Neuronal stem cell (in vitro differentiated cells): ENCODE data around the gene CENPP.

Experiments
- DNase-seq: peaks from one replicate; pipeline ENCODE4 v3.0.0-alpha.2; 2013; ENCODE audit warnings: low spot score
- H2AFZ ChIP-seq: one replicate; pipeline ENCODE4 v1.6.1; 2013; ENCODE audit warnings: mild to moderate bottlenecking, low read length, inconsistent platforms
- H2AK5ac ChIP-seq: 2 replicates; pipeline ENCODE4 v1.6.1; 2013; ENCODE audit warnings: low read depth, mild to moderate bottlenecking, inconsistent platforms, low read length, moderate library complexity, mixed read lengths
- H2BK120ac ChIP-seq: 2 replicates; pipeline ENCODE4 v1.6.1; 2013; ENCODE audit warnings: low read depth, mild to moderate bottlenecking, inconsistent platforms, low read length, moderate library complexity, mixed read lengths
- H2BK12ac ChIP-seq: one replicate; pipeline ENCODE4 v1.6.1; 2013; ENCODE audit warnings: low read length, inconsistent platforms
- H2BK15ac ChIP-seq: 2 replicates; pipeline ENCODE4 v1.6.1; 2013; ENCODE audit warnings: mild to moderate bottlenecking, low read length, inconsistent platforms, mixed read lengths
- H2BK5ac ChIP-seq: one replicate; pipeline ENCODE4 v1.6.1; 2013; ENCODE audit warnings: inconsistent platforms, mild to moderate bottlenecking, low read length, moderate library complexity
- H3K14ac ChIP-seq: one replicate; pipeline ENCODE4 v1.6.1; 2013; ENCODE audit warnings: low read length, inconsistent platforms
- H3K18ac ChIP-seq: 2 replicates; pipeline ENCODE4 v1.6.1; 2013; ENCODE audit warnings: low read length, inconsistent platforms
- H3K23ac ChIP-seq: 2 replicates; pipeline ENCODE4 v1.6.1; 2013; ENCODE audit warnings: low read depth, mild to moderate bottlenecking, mixed read lengths, low read length, inconsistent platforms; ENCODE audit not compliant: poor library complexity
- H3K27ac ChIP-seq: replicated peaks from 3 replicates; pipeline ENCODE4 v1.5.1; 2013; ENCODE audit warnings: low read length, inconsistent platforms
- H3K27me3 ChIP-seq, 3 experiments: 2 replicates each; pipeline ENCODE4 v1.6.1; 2013; ENCODE audit warnings: low read length in 3 of 3, mild to moderate bottlenecking in 2 of 3, inconsistent platforms in 1 of 3, low read depth in 1 of 3, mixed read lengths in 1 of 3, moderate library complexity in 1 of 3; ENCODE audit not compliant: control insufficient read depth in 3 of 3, insufficient read depth in 3 of 3
- H3K36me3 ChIP-seq, 2 donors: replicated peaks in 1 of 2; 2 replicates each; pipeline ENCODE4 v1.6.1; 2013; ENCODE audit warnings: low read length in 2 of 2; ENCODE audit not compliant: control insufficient read depth in 2 of 2, insufficient read depth in 2 of 2
- H3K4ac ChIP-seq: 2 replicates; pipeline ENCODE4 v1.6.1; 2013; ENCODE audit warnings: inconsistent platforms, mild to moderate bottlenecking, low read length, moderate library complexity
- H3K4me1 ChIP-seq, 2 donors: 1 replicate in 1 of 2; 2 replicates in 1 of 2; pipeline ENCODE4 v1.6.1; 2013; ENCODE audit warnings: low read length in 2 of 2, low read depth in 1 of 2; ENCODE audit not compliant: control insufficient read depth in 2 of 2, insufficient read depth in 1 of 2
- H3K4me2 ChIP-seq: one replicate; pipeline ENCODE4 v1.6.1; 2013; ENCODE audit warnings: mild to moderate bottlenecking, low read length, inconsistent platforms; ENCODE audit not compliant: insufficient read depth, poor library complexity, severe bottlenecking
- H3K4me3 ChIP-seq, 2 donors: 2 replicates each; pipeline ENCODE4 v1.5.1; 2013; ENCODE audit warnings: low read length in 2 of 2, mild to moderate bottlenecking in 2 of 2, inconsistent platforms in 1 of 2, moderate library complexity in 1 of 2
- H3K79me1 ChIP-seq: one replicate; pipeline ENCODE4 v1.6.1; 2013; ENCODE audit warnings: low read depth, mild to moderate bottlenecking, inconsistent platforms, low read length, moderate library complexity
- H3K9ac ChIP-seq: one replicate; pipeline ENCODE4 v1.6.1; 2013; ENCODE audit warnings: mild to moderate bottlenecking, low read depth, low read length, inconsistent platforms; ENCODE audit not compliant: poor library complexity
- H3K9me3 ChIP-seq, 2 donors: replicated peaks in 1 of 2; 2 replicates each; pipeline versions ENCODE3 to v1.6.1; 2013; ENCODE audit warnings: low read length in 2 of 2, mild to moderate bottlenecking in 2 of 2, inconsistent platforms in 1 of 2, low read depth in 1 of 2, mixed read lengths in 1 of 2, moderate library complexity in 1 of 2; ENCODE audit not compliant: control insufficient read depth in 2 of 2, insufficient read depth in 1 of 2
- H4K8ac ChIP-seq: one replicate; pipeline ENCODE4 v1.6.1; 2013; ENCODE audit warnings: low read depth, mild to moderate bottlenecking, inconsistent platforms, low read length, moderate library complexity
- H4K91ac ChIP-seq: one replicate; pipeline ENCODE4 v1.6.1; 2013; ENCODE audit warnings: low read length, low read depth, mild to moderate bottlenecking, inconsistent platforms; ENCODE audit not compliant: poor library complexity
- WGBS, 2 donors: extraction: QIAGEN DNeasy Blood & Tissue Kit; methylation state at CpG; one replicate each; pipeline ENCODE4 v1.1.7; 2013; ENCODE audit warnings: missing lambda C conversion rate in 2 of 2, mixed read lengths in 1 of 2; ENCODE audit not compliant: insufficient read length in 2 of 2, insufficient replicate concordance in 1 of 2; ENCODE audit errors: extremely low coverage in 2 of 2; 5-methylcytosine and 5-hydroxymethylcytosine counted together

CENPP gene

GRCh38 chr9:92295827-92296258 is 29.9 kb upstream of the CENPP start:
- H3K4ac ChIP-seq, result no peak overlapping the region
- no peak overlapping the region for H3K9ac ChIP-seq
- H2BK5ac ChIP-seq, result no peak overlapping the region
- H3K23ac ChIP-seq, result no peak overlapping the region
- no CpG with 5 or more reads among the region's 4 CpGs for WGBS, 2 donors
- H2AFZ ChIP-seq, result no peak overlapping the region
- no peak overlapping the region for H2BK120ac ChIP-seq
- H3K27ac ChIP-seq, result no peak overlapping the region
- H3K9me3 ChIP-seq, result peaks cover 0 to 3% of the 10 kb centered on the region in 2 donors
- H3K4me1 ChIP-seq, result peaks cover 7 to 9% of the 10 kb centered on the region in 2 donors
- no peak overlapping the region for H4K91ac ChIP-seq
- H2AK5ac ChIP-seq, result no peak overlapping the region
- no peak for DNase-seq
- H3K36me3 ChIP-seq, result peaks cover 8 to 57% of the 10 kb centered on the region in 2 donors
- H3K4me2 ChIP-seq, result no peak overlapping the region
- H2BK15ac ChIP-seq, result no peak overlapping the region
- no peak overlapping the region for H3K14ac ChIP-seq
- H3K18ac ChIP-seq, result no peak overlapping the region
- no peaks in the 10 kb centered on the region for H3K27me3 ChIP-seq
- peaks cover 3% of the 10 kb centered on the region for H3K79me1 ChIP-seq
- no peak overlapping the region for H4K8ac ChIP-seq
- no peak overlapping the region for H3K4me3 ChIP-seq
- no peak overlapping the region for H2BK12ac ChIP-seq

- no peak overlapping the region for H3K27ac ChIP-seq
- peaks cover 11 to 65% of the 10 kb centered on the region in 2 donors for H3K36me3 ChIP-seq
- H2BK12ac ChIP-seq, result no peak overlapping the region
- no peak overlapping the region for H3K4me3 ChIP-seq
- H3K14ac ChIP-seq, result no peak overlapping the region
- H3K4ac ChIP-seq, result no peak overlapping the region
- no peak overlapping the region for H2AFZ ChIP-seq
- no peaks in the 10 kb centered on the region for H3K9me3 ChIP-seq
- H3K27me3 ChIP-seq, result no peaks in the 10 kb centered on the region
- peaks cover 3 to 5% of the 10 kb centered on the region in 2 donors for H3K4me1 ChIP-seq
- no peak overlapping the region for H4K91ac ChIP-seq
- H3K18ac ChIP-seq, result no peak overlapping the region
- no peak for DNase-seq
- no peak overlapping the region for H2BK5ac ChIP-seq
- no peaks in the 10 kb centered on the region for H3K79me1 ChIP-seq
- no peak overlapping the region for H3K23ac ChIP-seq
- no CpG with 5 or more reads among the region's 3 CpGs for WGBS, 2 donors
- H4K8ac ChIP-seq, result no peak overlapping the region
- H3K9ac ChIP-seq, result no peak overlapping the region
- no peak overlapping the region for H2BK120ac ChIP-seq
- no peak overlapping the region for H2AK5ac ChIP-seq
- H3K4me2 ChIP-seq, result no peak overlapping the region
- H2BK15ac ChIP-seq, result no peak overlapping the region
These were observed 28.1 kb upstream of the CENPP start for GRCh38 chr9:92297611-92298010.

DNA sequence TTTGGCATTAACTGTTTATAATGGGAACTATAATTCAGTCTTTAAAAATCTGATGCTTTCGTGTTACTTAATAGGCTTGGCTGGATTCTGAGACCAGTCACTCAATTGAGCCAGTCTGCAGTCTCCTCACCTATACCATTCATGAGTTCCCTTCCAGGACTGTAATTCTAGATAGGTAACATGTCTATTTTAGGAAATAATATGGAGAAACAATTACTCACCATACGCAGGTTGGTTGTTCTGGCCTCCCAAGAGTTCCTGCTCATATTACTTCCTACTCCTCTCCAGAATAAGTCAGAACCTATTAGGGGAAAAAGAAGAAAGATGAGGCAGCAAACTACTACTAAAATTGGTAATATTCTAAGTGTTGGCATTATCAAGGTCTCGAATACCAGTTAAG is 27.7 kb upstream of the CENPP start:
- no peaks in the 10 kb centered on the region for H3K27me3 ChIP-seq
- H2BK12ac ChIP-seq, result no peak overlapping the region
- peaks cover 3 to 5% of the 10 kb centered on the region in 2 donors for H3K4me1 ChIP-seq
- no peaks in the 10 kb centered on the region for H3K9me3 ChIP-seq
- no peak overlapping the region for H3K9ac ChIP-seq
- H3K23ac ChIP-seq, result no peak overlapping the region
- no peak overlapping the region for H3K4ac ChIP-seq
- no peaks in the 10 kb centered on the region for H3K79me1 ChIP-seq
- no peak overlapping the region for H3K4me2 ChIP-seq
- H2BK15ac ChIP-seq, result no peak overlapping the region
- H3K36me3 ChIP-seq, result peaks cover 11 to 70% of the 10 kb centered on the region in 2 donors
- H2AFZ ChIP-seq, result no peak overlapping the region
- no peak overlapping the region for H2BK5ac ChIP-seq
- H2BK120ac ChIP-seq, result no peak overlapping the region
- H2AK5ac ChIP-seq, result no peak overlapping the region
- no peak overlapping the region for H4K8ac ChIP-seq
- H3K27ac ChIP-seq, result no peak overlapping the region
- H4K91ac ChIP-seq, result no peak overlapping the region
- no peak overlapping the region for H3K4me3 ChIP-seq
- no peak for DNase-seq
- WGBS, 2 donors, result no CpG with 5 or more reads among the region's 3 CpGs
- H3K18ac ChIP-seq, result no peak overlapping the region
- no peak overlapping the region for H3K14ac ChIP-seq

DNA sequence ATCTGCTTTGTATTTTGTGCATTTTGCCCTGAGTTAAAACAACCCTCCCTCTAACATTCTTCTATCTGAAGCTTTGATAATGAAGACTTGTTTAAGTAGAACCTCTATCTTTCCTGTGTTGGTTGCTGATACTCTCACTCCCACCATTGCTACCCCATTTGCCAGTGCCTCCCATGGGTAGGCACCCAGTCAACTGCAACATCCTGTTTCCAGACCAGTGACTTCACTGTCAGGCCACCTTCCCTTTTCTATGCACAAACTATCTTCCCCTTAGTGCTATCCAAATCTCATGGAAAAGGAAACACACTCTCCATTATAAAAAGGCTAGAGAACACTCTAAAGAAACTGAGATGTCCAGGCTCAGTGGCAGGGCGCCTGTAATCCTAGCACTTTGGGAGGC is 26.6 kb upstream of the CENPP start:
- WGBS, 2 donors, result no CpG with 5 or more reads among the region's 1 CpG
- Histone ChIP-seq H4K91ac (no peak overlapping the region), H3K27me3 (no peaks in the 10 kb centered on the region), H2AK5ac (no peak overlapping the region), H2BK120ac (no peak overlapping the region), H2BK12ac (no peak overlapping the region), H3K4me2 (no peak overlapping the region), H2BK15ac (no peak overlapping the region), H3K79me1 (no peaks in the 10 kb centered on the region), H3K4me3 (no peak overlapping the region), H3K27ac (no peak overlapping the region), H3K9ac (no peak overlapping the region), H3K4ac (no peak overlapping the region), H3K14ac (no peak overlapping the region), H4K8ac (no peak overlapping the region), H3K18ac (no peak overlapping the region), H3K23ac (no peak overlapping the region), H3K4me1 (peaks cover 3 to 5% of the 10 kb centered on the region in 2 donors), H3K36me3 (peaks cover 11 to 81% of the 10 kb centered on the region in 2 donors), H2AFZ (no peak overlapping the region), H2BK5ac (no peak overlapping the region), H3K9me3 (no peaks in the 10 kb centered on the region)
- DNase-seq, result no peak
